NCI-H524 (cell line): Measurements from ENCODE around the gene RGP1.
A peak's percentile ranks its signal among the peaks of the same experiment; 100 is the strongest.

Source experiments
- DNase-seq, 2 experiments: peaks; one replicate each; lab custom pipeline; 2025; lab: John Stamatoyannopoulos, UW

RGP1 gene, protein sequence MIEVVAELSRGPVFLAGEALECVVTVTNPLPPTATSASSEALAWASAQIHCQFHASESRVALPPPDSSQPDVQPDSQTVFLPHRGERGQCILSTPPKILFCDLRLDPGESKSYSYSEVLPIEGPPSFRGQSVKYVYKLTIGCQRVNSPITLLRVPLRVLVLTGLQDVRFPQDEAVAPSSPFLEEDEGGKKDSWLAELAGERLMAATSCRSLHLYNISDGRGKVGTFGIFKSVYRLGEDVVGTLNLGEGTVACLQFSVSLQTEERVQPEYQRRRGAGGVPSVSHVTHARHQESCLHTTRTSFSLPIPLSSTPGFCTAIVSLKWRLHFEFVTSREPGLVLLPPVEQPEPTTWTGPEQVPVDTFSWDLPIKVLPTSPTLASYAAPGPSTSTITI

DNA sequence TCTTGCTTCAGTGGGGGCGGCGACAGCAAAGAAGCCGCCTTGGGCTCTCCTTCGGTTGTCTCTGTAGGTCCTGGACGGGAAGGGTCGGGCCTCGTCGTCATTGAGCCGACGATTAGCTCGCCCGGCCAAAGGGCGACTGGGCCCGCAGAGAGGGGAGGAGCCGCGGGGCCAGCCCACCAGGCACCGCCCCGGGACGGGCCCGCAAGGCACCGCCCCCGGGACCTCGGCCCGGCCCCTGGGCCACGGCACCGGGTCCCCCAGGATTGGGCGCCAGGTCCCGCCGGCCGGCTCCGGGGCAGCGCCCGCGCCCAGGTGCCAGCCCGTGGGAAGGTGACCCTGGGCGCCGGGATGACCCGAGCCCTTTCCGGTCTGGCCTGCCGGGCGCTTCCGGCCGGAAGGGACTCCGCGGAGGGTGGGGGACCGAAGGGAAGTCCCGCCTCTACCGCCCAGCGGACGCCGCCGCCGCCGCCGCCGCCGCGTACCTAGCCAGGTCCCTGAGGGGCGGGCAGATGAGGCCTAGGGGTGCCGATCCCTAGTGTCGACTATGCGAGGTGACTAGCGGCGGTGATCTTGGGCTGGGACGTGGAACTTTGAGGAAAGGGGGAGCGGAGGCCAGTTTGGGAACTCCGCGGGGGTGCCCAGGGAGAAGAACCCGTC lies at the start of gene RGP1, which contains the start of gene GBA2:
Gene RGP1 (plus strand): TSS at position 430 of the 657 bp plus-strand sequence. CDS start 469 bp downstream, outside the sequence.
Gene GBA2 (minus strand): TSS at position 371 of the 657 bp plus-strand sequence. CDS start 524 bp downstream, outside the sequence.
- DNase-seq, result peak in 1 of 2 experiments; percentile 67

DNA sequence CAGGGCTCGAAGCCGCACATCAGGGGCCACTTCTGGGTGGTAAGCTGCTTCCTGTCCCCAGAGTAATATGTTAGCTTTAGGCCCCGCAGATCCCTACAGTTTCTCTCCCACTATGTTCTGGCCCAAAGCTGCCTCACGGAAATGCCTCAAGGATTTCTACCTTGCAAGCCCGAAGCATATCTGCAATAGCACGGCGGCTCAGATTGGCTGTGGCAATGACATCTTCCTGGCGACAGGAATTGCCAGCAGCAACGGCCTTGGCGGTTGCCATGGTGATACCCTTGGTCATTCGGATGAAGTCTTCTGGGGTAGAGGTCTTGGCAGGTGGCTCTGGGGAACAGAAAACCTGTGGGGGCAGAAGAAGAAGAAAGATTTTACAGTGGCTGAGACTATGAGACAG lies 49.1 kb upstream of the RGP1 start:
- no peak for DNase-seq

DNA sequence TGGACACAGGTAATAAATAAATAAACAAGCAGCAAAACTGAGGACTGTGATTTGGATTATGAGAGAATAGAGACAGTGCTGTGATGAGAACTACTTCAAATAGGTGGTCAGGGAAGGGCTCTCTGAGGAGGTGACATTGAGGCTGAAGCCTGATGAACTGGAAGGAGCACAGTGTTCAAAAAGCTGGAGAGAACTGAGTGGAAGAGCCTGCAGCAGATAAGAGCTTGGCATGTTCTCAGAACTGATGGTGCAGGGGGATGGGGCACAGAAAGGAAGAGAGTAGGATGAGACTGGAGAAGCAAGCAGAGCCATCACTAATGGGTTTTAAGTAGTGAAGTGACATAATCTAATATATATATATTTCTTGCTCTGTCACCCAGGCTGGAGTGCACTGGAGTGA lies 48.1 kb upstream of the RGP1 start:
- DNase-seq, result no peak

DNA sequence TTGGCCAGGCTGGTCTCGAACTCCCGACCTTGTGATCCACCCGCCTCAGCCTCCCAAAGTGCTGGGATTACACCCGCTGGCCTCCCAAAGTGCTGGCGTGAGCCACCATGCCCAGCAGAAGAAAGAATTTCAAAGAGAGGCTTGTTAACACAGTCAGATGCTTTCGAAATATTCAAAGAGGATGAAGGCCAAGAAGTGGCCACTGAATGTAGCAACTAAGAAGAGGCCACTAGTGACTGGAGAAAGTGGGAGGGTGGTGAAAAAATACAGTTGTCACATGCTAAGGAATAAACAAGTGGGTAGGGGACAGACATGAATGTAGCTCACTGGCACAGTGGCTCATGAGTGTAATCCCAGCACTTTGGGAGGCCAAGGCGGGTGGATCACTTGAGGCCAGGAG lies 46.4 kb upstream of the RGP1 start:
- no peak for DNase-seq

DNA sequence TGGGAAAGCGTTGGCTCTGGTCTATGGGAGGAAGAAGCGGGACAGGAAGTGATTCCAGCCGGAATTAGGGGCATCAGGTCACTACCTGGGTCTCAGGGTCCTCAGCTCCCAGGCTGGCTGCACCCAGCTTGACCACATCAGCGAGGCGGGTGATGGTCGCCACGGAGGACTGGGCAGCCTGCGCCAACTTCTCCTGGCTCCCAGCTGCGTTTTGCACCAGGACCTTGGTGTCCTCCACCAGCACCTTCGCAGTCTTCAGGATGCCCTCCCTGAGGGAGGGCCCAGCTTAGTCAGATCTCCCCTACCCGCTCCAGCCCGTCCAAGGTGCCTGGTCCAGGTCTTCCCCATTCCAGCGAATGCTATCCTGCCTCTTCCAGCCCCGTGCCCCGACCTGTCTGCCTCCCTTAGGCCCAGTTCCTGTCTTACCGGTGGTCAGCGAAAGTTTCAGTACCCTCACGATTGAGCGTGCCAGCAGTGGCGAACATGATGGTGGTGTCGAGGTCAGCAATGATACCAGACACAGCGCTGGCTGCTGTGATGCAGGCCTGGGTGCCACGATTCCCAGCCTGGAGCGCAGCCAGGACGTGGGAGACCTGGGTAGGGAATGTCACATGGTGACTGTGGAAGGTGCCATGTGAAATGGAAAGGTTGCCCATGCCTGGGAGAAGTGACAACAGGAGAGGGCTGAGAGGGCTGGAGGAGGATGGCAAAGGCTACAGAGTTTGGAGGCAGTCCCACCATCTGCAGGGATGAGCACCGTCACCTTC lies 45.0 kb upstream of the RGP1 start:
- DNase-seq, result no peak

DNA sequence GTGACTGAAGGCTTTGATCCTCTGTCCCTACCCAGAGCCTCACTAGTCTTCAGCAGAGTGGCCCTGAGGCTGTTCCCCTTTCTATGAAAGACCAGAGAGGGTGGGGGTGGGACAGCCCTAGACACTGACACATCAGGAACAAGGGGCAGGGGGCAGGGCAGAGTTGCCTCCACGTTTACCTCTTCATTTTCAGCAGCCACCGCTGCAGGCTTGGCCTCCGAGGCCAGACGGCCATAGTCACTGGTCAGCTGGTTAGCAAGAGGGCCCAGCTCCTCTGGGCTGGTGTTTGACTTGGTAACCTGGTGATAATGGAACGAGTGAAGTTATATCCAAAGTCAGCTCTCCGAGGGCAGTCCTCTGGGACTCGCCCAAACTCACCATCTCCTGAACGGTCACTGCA lies 43.7 kb upstream of the RGP1 start:
- no peak for DNase-seq

DNA sequence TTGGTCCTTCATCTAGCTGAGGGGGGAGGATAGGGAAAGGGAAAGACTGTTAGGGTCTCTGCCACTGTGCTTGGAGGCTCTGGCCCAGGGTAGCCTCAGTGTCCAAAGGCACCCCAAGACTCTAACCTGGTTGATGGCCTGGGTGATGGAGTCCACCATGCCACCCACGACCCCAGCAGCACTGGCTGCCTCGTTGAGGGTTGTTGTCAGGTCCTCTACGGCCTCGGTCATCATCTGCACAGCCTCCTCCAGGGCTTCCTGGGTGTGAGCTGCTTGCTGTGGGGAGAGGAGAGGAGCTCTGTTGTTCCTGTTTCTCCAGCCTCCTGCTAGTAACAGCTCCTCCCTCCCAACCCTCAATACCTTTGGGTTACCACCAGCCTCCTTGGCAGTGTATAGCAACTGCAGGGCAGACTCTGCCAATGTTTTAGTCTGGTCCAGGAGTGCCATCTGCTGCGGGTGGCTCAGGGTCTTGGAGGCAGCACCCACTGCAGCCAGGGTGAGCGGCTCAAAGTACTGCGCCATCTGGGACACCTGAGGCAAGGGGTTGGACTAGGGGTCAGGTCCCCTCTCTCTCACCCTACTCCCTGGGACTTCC lies 43.2 kb upstream of the RGP1 start:
- no peak for DNase-seq

DNA sequence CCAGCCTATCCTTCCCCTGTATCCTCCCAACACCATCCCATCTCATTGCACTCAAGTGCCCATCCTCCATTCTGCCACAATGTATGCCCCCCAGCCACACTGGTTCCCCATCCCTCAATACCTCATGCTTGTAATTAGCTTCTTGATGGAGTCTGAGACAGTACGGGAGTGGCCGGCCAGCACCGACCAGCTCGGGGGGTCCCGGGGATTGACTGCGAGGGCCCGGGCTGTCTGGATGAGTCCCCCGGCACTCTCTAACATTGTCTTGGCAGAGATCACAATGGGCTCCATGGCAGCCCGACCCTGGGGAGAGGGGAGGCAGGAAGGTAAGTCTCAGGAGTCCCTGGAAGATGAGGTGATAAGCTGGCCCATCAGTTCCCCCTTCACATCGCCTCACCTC lies 42.1 kb upstream of the RGP1 start:
- no peak for DNase-seq

DNA sequence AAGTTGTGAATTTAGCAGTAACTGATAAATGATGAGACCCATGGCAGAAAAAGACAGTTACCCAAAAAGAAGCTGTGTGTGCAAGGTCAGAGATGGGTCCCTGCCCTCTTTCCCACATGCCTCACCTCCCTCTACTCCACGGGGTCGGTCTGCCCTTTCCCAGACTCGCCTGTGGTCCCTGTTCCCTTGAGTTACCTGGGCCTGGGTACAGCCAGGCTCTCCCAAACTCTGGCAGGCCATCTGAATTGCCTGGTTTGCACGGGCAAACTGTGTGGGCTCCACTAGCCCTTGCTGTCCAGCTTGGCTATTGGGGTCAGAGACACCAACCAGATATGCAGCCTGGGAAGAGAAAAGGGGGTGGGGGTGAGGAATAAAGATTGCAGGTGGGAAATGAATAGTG lies 40.9 kb upstream of the RGP1 start:
- no peak for DNase-seq

DNA sequence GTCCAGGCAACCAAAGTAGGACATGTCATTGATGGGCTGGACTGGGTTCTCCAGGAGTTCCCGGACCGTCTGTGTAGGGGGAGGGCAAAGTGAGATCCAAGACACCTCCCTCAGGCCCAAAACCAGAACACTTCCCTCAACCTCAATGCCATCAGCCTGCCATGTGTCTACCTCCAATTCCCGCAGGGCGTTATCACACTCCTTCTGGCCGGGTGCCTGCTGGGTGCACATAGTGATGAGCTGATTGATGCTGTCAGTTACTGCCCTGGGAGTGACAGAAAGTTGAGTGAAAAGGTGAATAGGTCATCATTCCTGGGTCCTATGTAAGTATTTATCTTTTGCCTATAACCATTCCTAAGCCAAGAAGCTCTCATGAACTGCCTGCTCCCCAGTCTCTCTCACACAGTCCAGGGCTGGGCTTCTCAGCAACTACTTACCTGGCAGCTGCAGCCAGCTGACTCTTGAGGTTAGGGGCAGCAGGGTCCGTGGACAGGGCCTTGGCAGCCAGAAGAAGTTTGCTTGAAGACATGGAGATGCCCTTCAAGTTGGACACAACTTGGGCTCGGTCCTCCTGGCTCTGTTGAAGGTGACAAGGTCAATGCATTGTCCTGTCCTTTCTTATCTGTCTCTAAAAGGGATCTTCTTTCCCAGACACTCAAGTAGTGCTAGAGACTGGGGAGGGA lies 38.1 kb upstream of the RGP1 start:
- no peak for DNase-seq

DNA sequence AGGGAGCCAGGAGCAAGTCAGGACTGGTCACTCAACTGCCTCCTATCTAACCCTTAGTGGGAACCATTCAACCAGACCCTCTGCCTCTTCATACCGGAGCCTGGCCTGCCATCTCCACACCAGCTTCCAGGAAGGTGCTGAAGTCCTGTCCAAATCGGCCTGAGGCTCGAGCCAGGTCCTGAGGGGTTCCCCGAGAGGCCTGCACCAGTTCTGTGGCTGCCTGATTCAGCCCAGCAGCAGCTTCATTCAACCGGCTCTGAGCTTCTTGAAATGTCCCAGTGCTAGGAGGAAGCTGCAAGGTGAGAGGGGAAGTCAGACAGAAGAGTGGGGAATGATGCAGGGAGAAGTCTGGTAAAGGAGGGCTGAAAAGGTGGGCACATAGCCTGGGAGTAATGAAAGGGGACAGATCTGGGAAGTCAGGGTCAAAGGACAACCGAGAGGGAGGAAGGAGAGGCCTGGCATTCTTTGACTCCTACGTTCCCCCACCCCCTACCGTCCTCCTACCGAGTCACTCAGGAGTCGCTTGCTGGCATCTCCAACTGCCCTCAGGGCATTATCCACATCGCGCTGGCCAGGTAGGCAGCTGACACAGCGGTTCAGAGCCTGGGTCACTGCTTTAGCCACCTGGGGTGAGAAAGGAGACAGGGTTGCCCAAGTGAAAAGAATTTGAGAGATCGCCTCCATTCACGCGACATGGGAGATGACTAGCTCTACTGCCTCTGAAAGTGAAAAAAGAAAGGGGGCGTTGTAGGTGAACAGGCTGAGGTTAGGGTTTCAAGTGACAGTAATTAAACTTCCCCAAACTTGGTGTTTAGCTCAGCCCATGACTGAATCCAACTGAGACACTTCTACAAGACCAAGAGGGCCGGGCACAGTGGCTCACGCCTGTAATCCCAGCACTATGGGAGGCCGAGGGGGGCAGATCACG lies 37.3 kb upstream of the RGP1 start:
- DNase-seq, result no peak

DNA sequence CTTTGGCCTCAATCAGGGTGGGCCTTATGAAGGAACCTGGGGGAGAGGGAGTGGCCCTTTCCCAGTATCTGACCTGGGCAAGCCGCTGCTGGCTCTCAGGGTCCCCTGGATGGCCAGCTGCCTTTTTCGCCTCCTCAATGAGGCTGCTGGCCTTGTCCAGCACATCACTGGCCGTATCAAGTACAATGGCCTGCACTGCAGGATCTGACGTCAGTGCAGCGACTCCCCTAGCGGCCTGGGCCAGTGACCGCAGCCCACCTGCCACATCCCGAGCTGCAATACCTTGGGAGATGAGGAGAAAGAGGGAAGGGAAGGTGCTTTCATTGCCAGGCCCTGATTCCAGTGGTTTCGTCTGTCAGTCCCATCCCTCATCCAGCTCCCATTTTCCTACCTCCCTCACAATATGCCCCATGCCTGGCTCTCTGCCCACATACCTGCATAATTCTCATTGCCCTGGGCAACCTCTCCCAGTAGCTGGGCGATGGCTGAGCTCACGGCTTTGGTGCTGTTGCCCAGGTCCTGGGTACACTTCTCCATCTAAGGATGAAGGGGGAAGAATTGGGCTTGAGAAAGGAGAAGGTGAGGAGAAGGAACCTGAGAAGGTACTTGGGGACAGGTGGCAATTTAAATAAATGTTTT lies 36.2 kb upstream of the RGP1 start:
- no peak for DNase-seq

DNA sequence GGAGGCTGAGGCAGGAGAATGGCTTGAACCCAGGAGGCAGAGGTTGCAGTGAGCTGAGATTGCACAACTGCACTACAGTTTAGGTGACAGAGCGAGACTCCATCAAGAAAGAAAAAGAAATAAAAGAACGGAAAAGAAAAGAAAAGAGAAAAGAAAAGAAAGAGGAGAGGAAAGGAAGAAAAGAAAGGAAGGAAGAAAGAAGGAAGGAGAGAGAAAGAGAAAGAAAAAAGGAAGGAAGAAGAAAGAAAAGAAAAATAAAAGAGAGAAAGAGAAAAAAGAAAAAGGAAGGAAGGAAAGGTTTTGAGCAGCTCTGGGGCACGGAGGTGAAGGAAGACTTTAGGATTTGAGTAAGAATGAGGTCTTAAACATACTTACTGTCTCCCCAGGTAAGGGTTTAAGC lies 35.5 kb upstream of the RGP1 start:
- DNase-seq, result no peak

DNA sequence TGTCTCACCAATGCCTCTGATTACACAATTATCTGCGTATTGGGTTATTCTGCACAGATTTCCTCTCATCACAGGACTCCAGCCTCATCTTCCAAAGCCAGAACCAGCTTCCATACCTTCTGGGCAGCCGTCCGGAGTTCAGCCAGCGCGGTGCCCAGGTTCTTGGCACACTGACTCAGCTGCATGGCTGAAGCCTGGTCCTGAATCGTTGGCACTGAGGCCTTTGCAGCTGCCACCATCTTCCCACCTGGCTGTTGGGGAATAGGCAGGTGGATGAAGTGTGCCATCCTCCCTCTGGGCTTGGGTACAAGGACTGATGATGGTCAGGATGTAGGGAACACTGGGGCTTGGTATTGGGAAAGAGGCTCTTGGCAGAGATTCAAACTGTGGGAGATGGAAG lies 35.0 kb upstream of the RGP1 start:
- no peak for DNase-seq

DNA sequence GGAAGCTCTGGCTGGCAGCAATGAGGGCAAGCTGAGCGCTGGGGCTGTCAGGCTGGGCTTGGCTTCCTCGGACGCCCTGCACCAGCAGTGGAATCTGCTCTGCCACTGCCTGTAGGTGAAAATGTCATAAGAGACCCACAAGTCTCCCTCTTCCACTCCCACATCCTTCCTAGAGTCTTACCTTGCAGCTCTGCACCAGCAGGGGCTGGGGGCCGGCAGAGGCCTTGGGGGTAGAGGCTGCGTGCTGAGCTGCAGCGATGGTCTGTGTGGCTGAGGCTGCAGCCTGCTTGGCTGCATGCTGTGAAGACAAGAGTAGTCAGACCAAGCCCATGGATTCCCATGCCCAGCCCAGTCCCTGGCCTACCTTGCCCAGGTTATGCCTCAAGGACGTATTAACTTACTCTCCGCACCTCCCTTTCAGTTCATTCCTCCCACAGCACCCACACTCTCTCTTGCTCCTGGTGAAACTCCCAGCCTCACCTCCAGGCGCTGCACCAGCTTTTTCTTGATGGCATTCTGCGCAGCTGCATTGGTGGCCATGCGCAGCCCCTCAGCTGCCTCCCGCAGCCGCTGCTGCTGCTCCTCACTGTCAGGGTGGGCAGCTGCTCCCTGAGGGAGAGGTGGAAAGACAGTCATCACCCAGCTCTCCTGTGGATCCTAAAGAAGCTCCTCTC lies 34.4 kb upstream of the RGP1 start:
- DNase-seq, result no peak

DNA sequence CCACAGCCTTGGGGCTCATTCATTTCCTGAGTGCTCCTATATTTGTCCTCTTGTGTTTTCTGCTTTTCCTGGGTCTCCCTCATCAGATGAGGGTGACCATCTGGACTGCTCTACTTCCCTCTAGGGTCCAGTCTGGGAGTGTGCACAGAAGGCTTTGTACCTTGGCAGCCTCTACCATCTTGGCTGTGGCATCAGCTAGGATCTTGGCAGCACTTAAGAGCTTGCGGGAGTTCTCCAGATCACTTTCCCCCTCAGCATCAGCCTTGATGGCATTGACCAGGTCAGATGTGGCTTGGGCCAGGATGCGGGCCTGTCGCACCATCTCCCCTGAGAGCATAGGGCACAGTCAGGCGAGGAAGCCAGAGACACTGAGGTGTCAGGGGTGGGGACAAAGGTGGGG lies 32.9 kb upstream of the RGP1 start:
- peak in 1 of 2 experiments; percentile 21 for DNase-seq

DNA sequence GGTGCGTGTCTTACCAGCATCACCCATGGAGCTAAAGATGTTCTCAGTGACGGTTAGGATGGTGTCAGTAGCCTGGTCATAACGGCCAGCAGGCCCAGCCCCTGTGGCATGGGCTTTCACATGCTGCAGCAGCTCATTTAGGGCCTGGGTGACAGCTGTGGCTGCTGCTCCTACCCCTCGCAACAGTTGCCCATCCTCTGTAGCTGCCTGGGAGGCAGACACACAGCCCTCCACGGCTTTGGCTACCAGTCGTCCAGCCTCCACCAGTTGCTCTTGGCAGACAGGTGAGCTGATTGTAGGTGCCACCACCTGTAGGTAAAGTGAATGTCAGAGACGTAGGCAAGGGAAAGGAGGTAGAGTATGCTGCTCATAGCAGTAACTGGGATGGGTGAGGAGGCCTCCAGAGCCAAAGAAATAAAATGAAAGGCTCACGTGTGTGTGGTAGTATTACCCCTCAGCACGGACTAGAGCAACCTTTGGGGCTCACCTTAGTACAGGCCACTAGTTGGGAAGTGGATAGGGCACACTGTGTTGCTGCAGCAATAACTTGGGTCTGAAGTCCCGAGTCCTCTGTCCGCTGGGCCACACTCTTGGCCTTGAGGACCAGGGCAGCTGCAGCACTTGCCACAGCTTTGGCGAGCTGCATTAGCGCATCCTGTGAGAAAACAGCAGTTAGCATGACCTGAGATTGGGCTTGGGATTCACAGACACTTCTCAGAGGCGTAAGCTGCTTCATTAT lies 31.8 kb upstream of the RGP1 start:
- no peak for DNase-seq

DNA sequence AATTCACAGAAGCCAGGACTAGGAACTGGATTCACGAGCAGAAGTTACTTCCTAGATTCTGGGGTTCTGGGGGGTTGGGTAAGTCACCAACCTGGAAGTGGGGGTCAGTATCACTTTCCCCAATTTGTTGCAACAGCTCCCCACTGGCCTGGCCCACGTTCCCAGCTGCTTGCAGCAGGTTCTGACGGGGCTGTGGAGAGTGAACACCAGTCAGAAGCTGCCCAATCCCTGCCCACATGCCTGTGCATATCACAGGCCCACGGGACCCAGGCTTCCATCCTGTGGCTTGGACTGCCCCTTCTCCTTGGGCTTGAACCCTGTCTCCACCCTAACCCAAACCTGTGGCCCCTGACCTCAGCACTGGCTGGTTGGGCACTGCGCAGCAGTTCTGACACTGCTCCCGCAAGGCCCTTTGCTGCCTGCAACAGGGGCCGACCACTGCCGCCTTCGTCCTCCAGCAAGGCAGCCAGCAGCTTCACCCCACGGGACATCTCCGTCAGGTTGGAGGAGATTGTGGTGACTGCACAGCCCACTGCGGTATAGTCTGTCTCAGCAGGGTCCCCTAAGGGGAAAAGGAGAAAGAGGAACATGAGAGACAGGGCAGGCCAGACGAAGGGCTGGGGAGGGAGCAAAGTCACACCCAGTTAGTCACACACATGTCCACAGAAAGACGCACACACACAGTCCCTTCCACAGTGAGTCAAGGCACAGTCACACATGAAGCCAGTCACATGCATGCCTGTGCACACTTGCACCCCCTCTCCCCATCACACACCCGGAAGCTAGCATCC lies 30.2 kb upstream of the RGP1 start:
- no peak for DNase-seq
